ENCODE data around the gene PUM1.
A peak's percentile ranks its signal among the peaks of the same experiment; 100 is the strongest.

The PUM1 gene

GRCh38 chr1:30930631-30931173 is 134.8 kb downstream of the PUM1 start:
- H3K27me3 ChIP-seq (ENCODE audit: insufficient read depth, low read length): no peaks in the 10 kb centered on the region
- no peak overlapping the region for H3K4me3 ChIP-seq (ENCODE audit: low read depth, low read length)
- H4K12ac ChIP-seq (ENCODE audit: low read depth, low read length): no peak overlapping the region
- H3K79me2 ChIP-seq (ENCODE audit: control insufficient read depth, insufficient read depth, low read length, poor library complexity): no peaks in the 10 kb centered on the region
- no peak overlapping the region for H2BK5ac ChIP-seq (ENCODE audit: low read depth, low read length, poor library complexity)
- peaks cover 16 to 25% of the 10 kb centered on the region in 2 experiments for H3K4me1 ChIP-seq (ENCODE audit: control insufficient read depth in 1 of 2, insufficient read depth in 2 of 2, low read length in 2 of 2)
- WGBS (ENCODE audit: extremely low coverage, insufficient coverage, insufficient read length): no CpG with 5 or more reads among the region's 6 CpGs
- H3K9ac ChIP-seq (ENCODE audit: low read length): no peak overlapping the region
- no peak overlapping the region for H2AK5ac ChIP-seq (ENCODE audit: low read length)
- H3K4ac ChIP-seq (ENCODE audit: low read depth, low read length): no peak overlapping the region
- H3K23ac ChIP-seq (ENCODE audit: low read length): no peak overlapping the region
- H2AFZ ChIP-seq (ENCODE audit: insufficient read depth, low read length, poor library complexity): no peak overlapping the region
- no peak overlapping the region for H3K4me2 ChIP-seq (ENCODE audit: low read length)
- H4K91ac ChIP-seq (ENCODE audit: low read depth, low read length): no peak overlapping the region
- DNase-seq: no peak
- no peak overlapping the region for H2BK12ac ChIP-seq (ENCODE audit: low read length)
- no peak overlapping the region for H3K27ac ChIP-seq (ENCODE audit: low read depth, low read length)
- H3K79me1 ChIP-seq (ENCODE audit: low read length): peaks cover 5% of the 10 kb centered on the region
- no peak overlapping the region for H3K14ac ChIP-seq (ENCODE audit: low read length)
- H4K8ac ChIP-seq (ENCODE audit: low read depth, low read length): no peak overlapping the region
- no peak overlapping the region for H3K18ac ChIP-seq (ENCODE audit: low read length)
- no peak overlapping the region for H2BK120ac ChIP-seq (ENCODE audit: insufficient read depth, low read length, poor library complexity)
- H3K9me3 ChIP-seq (ENCODE audit: insufficient read depth, low read depth, low read length): no peaks in the 10 kb centered on the region
- H3K36me3 ChIP-seq (ENCODE audit: control insufficient read depth in 1 of 2, insufficient read depth in 2 of 2, low read length in 2 of 2): peaks cover 19 to 27% of the 10 kb centered on the region in 2 experiments

GRCh38 chr1:30929944-30930525 is 135.5 kb downstream of the PUM1 start:
- H3K4me1 ChIP-seq (ENCODE audit: control insufficient read depth in 1 of 2, insufficient read depth in 2 of 2, low read length in 2 of 2): peaks cover 12 to 21% of the 10 kb centered on the region in 2 experiments
- no peak overlapping the region for H3K4me3 ChIP-seq (ENCODE audit: low read depth, low read length)

DNA sequence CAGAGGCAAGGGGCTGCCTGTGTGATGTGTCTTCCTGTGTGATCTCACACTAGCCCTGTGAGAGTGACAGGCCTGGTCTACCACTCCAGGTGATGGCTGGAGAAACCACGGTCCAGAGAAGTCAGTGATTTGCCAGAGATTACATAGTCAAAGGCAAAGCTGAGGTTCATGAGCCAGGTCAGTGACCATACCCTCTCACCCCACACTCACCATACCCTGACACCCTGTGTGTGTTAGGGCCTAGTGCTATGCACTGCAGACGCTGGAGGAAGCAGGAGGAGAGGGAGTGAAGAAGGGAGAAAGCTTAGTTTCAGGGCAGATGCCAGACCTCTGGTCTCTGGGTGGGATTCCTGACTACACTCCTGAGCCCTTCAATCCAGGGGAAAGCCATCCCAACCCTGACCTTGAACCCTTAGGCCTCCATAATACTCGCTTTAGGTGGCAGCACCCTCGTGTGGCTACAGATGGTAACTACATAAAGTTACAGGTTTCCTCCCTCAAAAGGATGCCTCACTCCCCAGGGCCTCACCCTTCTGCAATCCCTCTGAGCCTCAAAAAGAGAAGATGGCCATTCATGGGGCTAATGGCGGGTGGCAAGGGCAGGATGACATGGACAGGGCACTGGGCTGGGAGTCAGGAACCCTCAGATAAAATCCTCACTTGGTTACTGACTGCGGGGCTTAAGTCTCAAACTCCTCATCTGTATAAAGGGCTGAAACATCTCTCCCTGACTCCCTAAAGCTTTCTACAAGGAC is 136.2 kb downstream of the PUM1 start:
- no peak overlapping the region for H2BK120ac ChIP-seq (ENCODE audit: insufficient read depth, low read length, poor library complexity)
- H3K18ac ChIP-seq (ENCODE audit: low read length): no peak overlapping the region
- WGBS (ENCODE audit: extremely low coverage, insufficient coverage, insufficient read length): no CpG with 5 or more reads among the region's 6 CpGs
- H4K91ac ChIP-seq (ENCODE audit: low read depth, low read length): no peak overlapping the region
- no peaks in the 10 kb centered on the region for H3K27me3 ChIP-seq (ENCODE audit: insufficient read depth, low read length)
- H3K4me2 ChIP-seq (ENCODE audit: low read length): no peak overlapping the region
- H3K4me1 ChIP-seq (ENCODE audit: control insufficient read depth in 1 of 2, insufficient read depth in 2 of 2, low read length in 2 of 2): peaks cover 8 to 14% of the 10 kb centered on the region in 2 experiments
- H2AK5ac ChIP-seq (ENCODE audit: low read length): no peak overlapping the region
- no peaks in the 10 kb centered on the region for H3K9me3 ChIP-seq (ENCODE audit: insufficient read depth, low read depth, low read length)
- H2BK5ac ChIP-seq (ENCODE audit: low read depth, low read length, poor library complexity): no peak overlapping the region
- H3K36me3 ChIP-seq (ENCODE audit: control insufficient read depth in 1 of 2, insufficient read depth in 2 of 2, low read length in 2 of 2): peaks cover 16 to 19% of the 10 kb centered on the region in 2 experiments
- no peak overlapping the region for H3K4ac ChIP-seq (ENCODE audit: low read depth, low read length)
- H3K4me3 ChIP-seq (ENCODE audit: low read depth, low read length): no peak overlapping the region
- peaks cover 2% of the 10 kb centered on the region for H3K79me1 ChIP-seq (ENCODE audit: low read length)
- no peak overlapping the region for H4K12ac ChIP-seq (ENCODE audit: low read depth, low read length)
- H3K79me2 ChIP-seq (ENCODE audit: control insufficient read depth, insufficient read depth, low read length, poor library complexity): no peaks in the 10 kb centered on the region
- H2BK12ac ChIP-seq (ENCODE audit: low read length): no peak overlapping the region
- peak in 1 of 2 donors; percentile 74 for DNase-seq
- H2AFZ ChIP-seq (ENCODE audit: insufficient read depth, low read length, poor library complexity): no peak overlapping the region
- no peak overlapping the region for H4K8ac ChIP-seq (ENCODE audit: low read depth, low read length)
- H3K14ac ChIP-seq (ENCODE audit: low read length): no peak overlapping the region
- H3K23ac ChIP-seq (ENCODE audit: low read length): no peak overlapping the region
- H3K27ac ChIP-seq (ENCODE audit: low read depth, low read length): peak overlapping the region; percentile 12
- H3K9ac ChIP-seq (ENCODE audit: low read length): no peak overlapping the region

More at GRCh38 chr1:30929944-30930525, 135.5 kb downstream of the PUM1 start:
- H4K91ac ChIP-seq (ENCODE audit: low read depth, low read length): no peak overlapping the region
- H4K12ac ChIP-seq (ENCODE audit: low read depth, low read length): no peak overlapping the region
- H3K23ac ChIP-seq (ENCODE audit: low read length): no peak overlapping the region
- no peak overlapping the region for H3K27ac ChIP-seq (ENCODE audit: low read depth, low read length)
- no peak overlapping the region for H3K4ac ChIP-seq (ENCODE audit: low read depth, low read length)
- H2BK5ac ChIP-seq (ENCODE audit: low read depth, low read length, poor library complexity): no peak overlapping the region
- H3K79me1 ChIP-seq (ENCODE audit: low read length): peaks cover 5% of the 10 kb centered on the region
- no peak overlapping the region for H2BK120ac ChIP-seq (ENCODE audit: insufficient read depth, low read length, poor library complexity)
- no peaks in the 10 kb centered on the region for H3K27me3 ChIP-seq (ENCODE audit: insufficient read depth, low read length)
- H3K9ac ChIP-seq (ENCODE audit: low read length): no peak overlapping the region
- H3K9me3 ChIP-seq (ENCODE audit: insufficient read depth, low read depth, low read length): no peaks in the 10 kb centered on the region
- no peak overlapping the region for H2AK5ac ChIP-seq (ENCODE audit: low read length)
- no peak overlapping the region for H3K14ac ChIP-seq (ENCODE audit: low read length)
- H3K79me2 ChIP-seq (ENCODE audit: control insufficient read depth, insufficient read depth, low read length, poor library complexity): no peaks in the 10 kb centered on the region
- WGBS (ENCODE audit: extremely low coverage, insufficient coverage, insufficient read length): no CpG with 5 or more reads among the region's 8 CpGs
- no peak overlapping the region for H2AFZ ChIP-seq (ENCODE audit: insufficient read depth, low read length, poor library complexity)
- peaks cover 19 to 22% of the 10 kb centered on the region in 2 experiments for H3K36me3 ChIP-seq (ENCODE audit: control insufficient read depth in 1 of 2, insufficient read depth in 2 of 2, low read length in 2 of 2)
- peak in 1 of 2 donors; percentile 40 for DNase-seq
- H3K4me2 ChIP-seq (ENCODE audit: low read length): no peak overlapping the region
- no peak overlapping the region for H2BK12ac ChIP-seq (ENCODE audit: low read length)
- no peak overlapping the region for H3K18ac ChIP-seq (ENCODE audit: low read length)
- H4K8ac ChIP-seq (ENCODE audit: low read depth, low read length): no peak overlapping the region

GRCh38 chr1:30928789-30929134 is 136.8 kb downstream of the PUM1 start:
- no peak overlapping the region for H4K12ac ChIP-seq (ENCODE audit: low read depth, low read length)
- H3K18ac ChIP-seq (ENCODE audit: low read length): no peak overlapping the region
- no peaks in the 10 kb centered on the region for H3K9me3 ChIP-seq (ENCODE audit: insufficient read depth, low read depth, low read length)
- H3K79me2 ChIP-seq (ENCODE audit: control insufficient read depth, insufficient read depth, low read length, poor library complexity): no peaks in the 10 kb centered on the region
- no peak overlapping the region for H4K91ac ChIP-seq (ENCODE audit: low read depth, low read length)
- peaks cover 15 to 17% of the 10 kb centered on the region in 2 experiments for H3K36me3 ChIP-seq (ENCODE audit: control insufficient read depth in 1 of 2, insufficient read depth in 2 of 2, low read length in 2 of 2)
- no peak overlapping the region for H2BK12ac ChIP-seq (ENCODE audit: low read length)
- no peak overlapping the region for H2AFZ ChIP-seq (ENCODE audit: insufficient read depth, low read length, poor library complexity)
- H3K14ac ChIP-seq (ENCODE audit: low read length): no peak overlapping the region
- peaks cover 6 to 12% of the 10 kb centered on the region in 2 experiments for H3K4me1 ChIP-seq (ENCODE audit: control insufficient read depth in 1 of 2, insufficient read depth in 2 of 2, low read length in 2 of 2)
- no peak overlapping the region for H2AK5ac ChIP-seq (ENCODE audit: low read length)
- no peak overlapping the region for H3K23ac ChIP-seq (ENCODE audit: low read length)
- H3K9ac ChIP-seq (ENCODE audit: low read length): no peak overlapping the region
- H2BK120ac ChIP-seq (ENCODE audit: insufficient read depth, low read length, poor library complexity): no peak overlapping the region
- no peak overlapping the region for H3K4me2 ChIP-seq (ENCODE audit: low read length)
- no peak overlapping the region for H4K8ac ChIP-seq (ENCODE audit: low read depth, low read length)
- H3K79me1 ChIP-seq (ENCODE audit: low read length): no peaks in the 10 kb centered on the region
- H3K4ac ChIP-seq (ENCODE audit: low read depth, low read length): no peak overlapping the region
- H3K4me3 ChIP-seq (ENCODE audit: low read depth, low read length): no peak overlapping the region
- WGBS (ENCODE audit: extremely low coverage, insufficient coverage, insufficient read length): no CpG with 5 or more reads among the region's 2 CpGs
- no peak overlapping the region for H2BK5ac ChIP-seq (ENCODE audit: low read depth, low read length, poor library complexity)
- no peak overlapping the region for H3K27ac ChIP-seq (ENCODE audit: low read depth, low read length)
- no peaks in the 10 kb centered on the region for H3K27me3 ChIP-seq (ENCODE audit: insufficient read depth, low read length)
- DNase-seq: no peak

Measured in trophoblast cell (in vitro differentiated cells and primary cell).